Vagina (tissue), 1 donor: ENCODE data around the gene HMGN2. TPM values are rescaled to one million over a fixed set of nuclear protein-coding genes. Genes with fewer than 3 reads are reported as not detected.

ENCODE experiments used
- total RNA-seq: library from RNA; depleted of rRNA; stranded (reverse); fragments of >200 nt; gene quantifications from one replicate; pipeline ENCODE4 v1.2.3, GENCODE V29; 2016

Gene HMGN2
- total RNA-seq, 1 donor from 2014 or later: 127 TPM

Other genes with a start within 250 kb of the HMGN2 start
- 9.1 TPM for gene CEP85, start 238.2 kb upstream of the HMGN2 start, total RNA-seq
- 115 TPM for gene SH3BGRL3, start 192.4 kb upstream of the HMGN2 start, total RNA-seq
- gene UBXN11, start 165.8 kb upstream of the HMGN2 start, total RNA-seq: 7.1 TPM
- gene CD52, start 154.5 kb upstream of the HMGN2 start, total RNA-seq: 8.1 TPM
- gene CRYBG2, start 118.3 kb upstream of the HMGN2 start, total RNA-seq: 67.0 TPM
- gene ZNF683, start 99.7 kb upstream of the HMGN2 start, total RNA-seq: not detected
- not detected for gene LIN28A, start 61.6 kb upstream of the HMGN2 start, total RNA-seq
- 24.8 TPM for gene DHDDS, start 40.1 kb upstream of the HMGN2 start, total RNA-seq
- gene RPS6KA1, start 57.3 kb downstream of the HMGN2 start, total RNA-seq: 22.8 TPM
- 91.6 TPM for gene ARID1A, start 223.6 kb downstream of the HMGN2 start, total RNA-seq